Naive B cell (primary cell): ENCODE results near the gene FZD2. TPM values are rescaled to one million over a fixed set of nuclear protein-coding genes. Genes with fewer than 3 reads are reported as not detected.
"Not testable (repeated sequence)": the region's sequence is repeated elsewhere in the genome, so short reads cannot be mapped to it uniquely, and the experiment has no call there.

Experiments used
- ATAC-seq, 2 donors: fragments of 150-1000 bp; cut with Tn5 transposase; 2 replicates each; pipeline ENCODE4 v1.10.0; 2021; ENCODE audit warnings: low read depth in 2 of 2, mild to moderate bottlenecking in 2 of 2, moderate library complexity in 2 of 2
- DNase-seq: peaks from one replicate; pipeline ENCODE4 v3.0.0; 2022
- H3K27ac Mint-ChIP-seq, 6 donors: one replicate each; pipeline ENCODE4 v1.8.0; 2020 to 2022; ENCODE audit warnings: mild to moderate bottlenecking in 6 of 6, mixed read lengths in 6 of 6, moderate library complexity in 5 of 6, inconsistent platforms in 2 of 6
- H3K27me3 Mint-ChIP-seq, 3 donors: one replicate each; pipeline ENCODE4 v1.8.0; 2021 to 2022; ENCODE audit warnings: mixed read lengths in 3 of 3, mild to moderate bottlenecking in 1 of 3
- H3K36me3 Mint-ChIP-seq, 2 donors: one replicate each; pipeline ENCODE4 v1.8.0; 2020 to 2022; ENCODE audit warnings: mixed read lengths in 2 of 2, inconsistent platforms in 1 of 2, mild to moderate bottlenecking in 1 of 2
- H3K4me1 Mint-ChIP-seq, 3 donors: one replicate each; pipeline ENCODE4 v1.8.0; 2020 to 2022; ENCODE audit warnings: mixed read lengths in 3 of 3, inconsistent platforms in 1 of 3, mild to moderate bottlenecking in 1 of 3, moderate library complexity in 1 of 3
- H3K4me3 Mint-ChIP-seq, 8 donors: one replicate each; pipeline ENCODE4 v1.8.0; 2020 to 2022; ENCODE audit warnings: mild to moderate bottlenecking in 8 of 8, mixed read lengths in 8 of 8, moderate library complexity in 8 of 8, inconsistent platforms in 2 of 8
- H3K9me3 Mint-ChIP-seq, 7 donors: one replicate each; pipeline ENCODE4 v1.8.0; 2020 to 2022; ENCODE audit warnings: mixed read lengths in 7 of 7, mild to moderate bottlenecking in 5 of 7, inconsistent platforms in 2 of 7, moderate library complexity in 1 of 7
- polyA plus RNA-seq, 6 donors: library from polyadenylated mRNA; unstranded; fragments of 300-500 nt; fragmentation: Illumina TruSeq; gene quantifications; one replicate each; pipeline ENCODE4 v1.2.3, GENCODE V29; 2021; ENCODE audit warnings: low read depth in 6 of 6

The FZD2 gene
- polyA plus RNA-seq: under 1 TPM; 0.21 to 0.52 (median 0.41) TPM

DNA sequence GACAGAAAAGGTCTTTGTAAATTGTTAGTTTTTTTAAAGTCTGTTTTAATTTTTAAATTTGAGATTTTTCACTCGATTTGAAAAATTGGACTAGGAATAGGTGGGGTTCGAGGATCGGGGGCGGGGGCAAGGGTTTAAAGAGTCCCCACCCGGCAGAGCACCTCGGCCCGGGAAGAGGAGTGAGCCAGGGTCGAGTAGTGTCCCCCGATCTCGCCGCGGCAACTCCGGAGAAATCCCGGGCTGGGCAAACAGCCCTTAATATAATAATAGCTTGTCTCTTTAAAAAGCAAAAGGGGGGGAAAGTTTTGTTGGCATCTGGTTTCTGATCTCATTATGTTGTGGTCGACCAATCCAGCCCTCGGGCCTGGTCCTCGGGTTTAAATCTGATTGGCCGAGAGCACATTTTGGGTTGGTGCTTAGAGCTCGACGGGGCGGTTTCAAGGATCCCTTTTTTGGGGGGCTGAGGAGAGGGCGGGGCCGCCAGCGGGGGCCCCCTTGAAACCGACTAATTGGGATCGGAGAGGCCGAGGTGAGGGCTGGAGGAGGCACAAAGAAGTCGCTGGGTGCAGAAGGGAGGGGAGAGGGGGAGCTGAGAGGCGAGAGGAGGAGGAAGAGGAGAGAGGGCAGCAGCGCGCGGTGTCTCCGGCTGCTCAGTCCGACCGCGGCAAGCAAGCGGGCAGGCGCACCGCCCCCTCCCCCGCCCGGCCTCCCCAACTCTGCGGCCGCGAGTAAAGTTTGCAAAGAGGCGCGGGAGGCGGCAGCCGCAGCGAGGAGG lies at the start of gene FZD2:
FZD2 (plus strand) TSS at position 653 of the 775 bp plus-strand sequence. CDS start 205 bp downstream, outside the sequence.
- ATAC-seq (peak; percentile 78 to 83), DNase-seq (peak; percentile 79)
- H3K27me3 Mint-ChIP-seq: peaks cover 46 to 54% (median 47%) of the 10 kb centered on the region in 3 donors
- peak within 1 kb of the TSS; percentile 52 to 98 (median 87) for H3K27ac Mint-ChIP-seq
- H3K9me3 Mint-ChIP-seq: peaks cover 0 to 4% (median 3%) of the 10 kb centered on the region in 7 donors
- H3K36me3 Mint-ChIP-seq: peaks cover 0 to 8% of the 10 kb centered on the region in 2 donors
- H3K4me3 Mint-ChIP-seq: peak within 1 kb of the TSS; percentile 89 to 99 (median 95)
- peaks cover 22 to 34% (median 23%) of the 10 kb centered on the region in 3 donors for H3K4me1 Mint-ChIP-seq

DNA sequence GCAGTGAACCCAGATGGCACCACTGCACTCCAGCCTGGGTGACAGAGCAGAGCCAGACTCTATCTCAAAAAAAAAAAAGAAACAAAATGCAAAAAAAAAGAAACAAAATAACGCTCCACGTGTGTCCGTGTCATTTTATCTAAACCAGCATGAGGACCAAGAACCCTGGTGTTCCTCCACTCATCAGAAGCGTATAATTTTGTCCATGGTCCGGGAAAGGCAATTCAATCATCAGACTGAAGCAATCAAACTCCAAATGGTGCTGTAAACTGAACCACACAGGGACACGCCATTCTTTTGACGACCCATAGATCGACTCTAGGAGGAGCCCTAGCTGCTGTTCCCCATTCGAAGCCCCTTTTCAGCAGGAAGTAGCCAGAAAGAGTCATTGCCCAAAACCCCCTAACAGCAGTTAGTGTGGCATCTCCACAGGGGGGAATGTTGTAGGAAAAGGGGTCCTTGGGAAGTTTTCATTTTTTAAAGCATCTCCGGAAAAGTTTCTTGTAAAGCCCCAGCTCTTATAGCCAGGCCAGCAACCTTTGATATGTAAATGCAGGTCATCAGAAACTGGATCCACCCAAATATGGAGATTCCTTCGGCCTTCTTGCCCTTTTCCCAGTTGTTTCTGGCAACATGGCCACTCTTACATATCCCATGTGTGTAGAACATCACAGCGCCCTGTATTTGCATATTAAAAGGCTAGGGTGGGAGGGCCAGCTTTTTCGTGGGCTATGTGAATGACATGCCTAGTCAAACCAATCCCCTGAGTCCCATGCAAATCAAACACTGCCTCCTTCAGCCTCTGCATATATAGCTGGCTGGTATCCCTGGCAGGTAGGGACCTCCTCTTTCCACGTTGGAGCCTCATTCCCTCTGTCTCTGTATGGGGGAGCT lies 45.8 kb upstream of the FZD2 start:
- not testable (repeated sequence) for ATAC-seq, DNase-seq, H3K9me3 Mint-ChIP-seq, H3K4me1 Mint-ChIP-seq, H3K36me3 Mint-ChIP-seq
- Mint-ChIP-seq H3K4me3 (peak overlapping the region in 2 of 8 donors; percentile 22 to 55), H3K27me3 (peaks cover 12 to 39% (median 32%) of the 10 kb centered on the region in 3 donors), H3K27ac (peak overlapping the region in 2 of 6 donors; percentile 69 to 76)

DNA sequence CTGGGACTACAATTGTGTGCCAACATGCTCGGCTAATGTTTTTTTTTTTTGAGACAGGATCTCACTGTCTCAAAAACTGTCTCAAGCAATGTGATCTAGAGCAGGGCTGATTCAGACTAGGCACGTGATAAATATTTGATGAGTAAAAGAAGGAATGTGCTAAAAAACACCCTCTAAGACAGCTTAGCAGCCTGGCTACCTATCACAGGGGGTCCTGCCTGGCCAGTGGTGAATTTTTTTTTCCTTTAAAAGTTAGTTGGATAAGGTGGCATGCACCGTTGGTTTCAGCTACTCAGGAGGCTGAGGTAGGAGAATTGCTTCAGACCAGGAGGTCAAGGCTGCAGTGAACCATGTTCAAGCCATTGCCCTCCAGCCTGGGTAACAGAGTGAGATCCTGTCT lies 39.3 kb upstream of the FZD2 start:
- ATAC-seq (no peak), DNase-seq (no peak)
- Mint-ChIP-seq H3K36me3 (no peaks in the 10 kb centered on the region), H3K4me1 (no peaks in the 10 kb centered on the region), H3K27me3 (peaks cover 15 to 38% (median 23%) of the 10 kb centered on the region in 3 donors), H3K4me3 (no peak overlapping the region), H3K27ac (no peak overlapping the region), H3K9me3 (no peaks in the 10 kb centered on the region)

DNA sequence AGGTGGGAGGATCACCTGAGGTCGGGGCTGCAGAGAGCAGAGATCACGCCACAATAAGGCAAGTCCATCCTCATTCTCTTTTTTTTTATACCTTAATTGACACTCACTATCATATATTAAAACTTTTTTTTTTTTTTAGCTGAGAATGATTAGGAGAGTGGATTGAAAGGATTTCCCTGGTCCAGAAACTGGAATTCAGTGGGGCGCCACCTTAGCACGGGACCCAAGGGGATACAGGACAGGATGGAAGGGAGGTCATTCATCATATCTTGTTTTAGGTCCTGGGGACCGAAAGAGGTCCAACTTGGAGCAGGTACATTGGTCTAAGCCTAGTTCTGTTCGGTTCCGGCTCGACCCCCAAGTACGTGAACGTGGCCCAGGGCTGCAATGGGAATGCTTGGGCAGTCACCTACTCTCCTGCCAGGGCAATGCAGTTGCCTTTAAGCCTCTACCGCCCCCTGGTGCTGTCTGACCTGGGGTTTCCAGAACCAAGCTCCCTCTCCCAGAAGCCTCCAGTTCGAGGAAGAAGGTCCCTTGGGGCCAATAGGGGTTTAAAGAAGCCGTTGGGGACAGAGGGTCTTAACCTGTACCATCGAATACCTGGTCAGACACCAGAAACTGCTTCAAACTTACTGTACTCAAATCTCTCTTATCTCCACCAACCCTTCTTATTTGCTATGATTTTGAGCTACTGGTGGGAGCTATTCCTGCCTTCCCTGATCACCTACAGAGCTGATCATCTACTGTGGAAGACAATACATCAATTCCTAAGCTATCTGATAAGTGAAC lies 34.2 kb upstream of the FZD2 start:
- no peak overlapping the region for H3K4me3 Mint-ChIP-seq
- DNase-seq (no peak), ATAC-seq (no peak)
- H3K36me3 Mint-ChIP-seq: no peaks in the 10 kb centered on the region
- H3K27ac Mint-ChIP-seq: no peak overlapping the region
- peaks cover 13 to 46% (median 21%) of the 10 kb centered on the region in 3 donors for H3K27me3 Mint-ChIP-seq
- no peaks in the 10 kb centered on the region for H3K4me1 Mint-ChIP-seq
- H3K9me3 Mint-ChIP-seq: peaks cover 0 to 8% (median 0%) of the 10 kb centered on the region in 7 donors

DNA sequence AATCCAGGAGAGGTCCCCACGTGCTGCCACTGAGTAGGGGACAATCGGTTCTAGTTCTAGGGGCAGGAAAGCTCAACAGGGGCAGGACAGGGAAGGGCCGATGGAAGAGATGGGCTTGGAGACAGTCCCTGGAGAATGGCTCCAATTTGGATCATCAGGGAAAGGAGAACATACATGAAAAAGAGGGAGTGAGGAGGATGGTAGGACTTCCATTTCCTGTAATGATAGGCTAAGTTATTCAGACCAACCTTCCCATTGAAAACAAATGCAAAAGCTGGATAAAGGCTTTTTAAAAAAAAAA lies 33.7 kb upstream of the FZD2 start:
- H3K27me3 Mint-ChIP-seq: peaks cover 13 to 46% (median 21%) of the 10 kb centered on the region in 3 donors
- H3K9me3 Mint-ChIP-seq: peaks cover 0 to 8% (median 0%) of the 10 kb centered on the region in 7 donors
- DNase-seq (no peak), ATAC-seq (no peak)
- no peaks in the 10 kb centered on the region for H3K36me3 Mint-ChIP-seq
- no peak overlapping the region for H3K27ac Mint-ChIP-seq
- H3K4me3 Mint-ChIP-seq: no peak overlapping the region
- H3K4me1 Mint-ChIP-seq: no peaks in the 10 kb centered on the region

DNA sequence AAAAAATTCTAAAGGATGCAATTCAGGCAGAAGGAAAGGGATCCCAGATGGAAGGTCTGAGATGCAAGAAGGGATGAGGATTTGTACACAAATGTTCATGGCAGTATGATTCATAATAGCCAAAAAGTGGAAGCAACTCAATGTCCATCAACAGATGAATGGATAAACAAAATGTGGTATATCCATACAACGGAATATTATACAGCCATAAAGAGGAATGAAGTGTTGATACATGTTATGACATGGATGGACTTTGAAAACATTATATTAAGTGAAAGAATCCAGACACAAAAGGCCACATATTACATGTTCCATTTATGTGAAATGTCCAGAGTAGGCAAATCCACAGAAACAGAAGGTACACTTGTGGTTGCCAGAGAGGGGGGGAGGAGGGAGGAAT lies 30.2 kb upstream of the FZD2 start:
- no peak for DNase-seq
- Mint-ChIP-seq H3K36me3 (no peaks in the 10 kb centered on the region), H3K9me3 (peaks cover 0 to 8% (median 0%) of the 10 kb centered on the region in 7 donors), H3K4me1 (no peaks in the 10 kb centered on the region), H3K27me3 (peaks cover 8 to 41% (median 17%) of the 10 kb centered on the region in 3 donors), H3K27ac (no peak overlapping the region), H3K4me3 (no peak overlapping the region)
- no peak for ATAC-seq

DNA sequence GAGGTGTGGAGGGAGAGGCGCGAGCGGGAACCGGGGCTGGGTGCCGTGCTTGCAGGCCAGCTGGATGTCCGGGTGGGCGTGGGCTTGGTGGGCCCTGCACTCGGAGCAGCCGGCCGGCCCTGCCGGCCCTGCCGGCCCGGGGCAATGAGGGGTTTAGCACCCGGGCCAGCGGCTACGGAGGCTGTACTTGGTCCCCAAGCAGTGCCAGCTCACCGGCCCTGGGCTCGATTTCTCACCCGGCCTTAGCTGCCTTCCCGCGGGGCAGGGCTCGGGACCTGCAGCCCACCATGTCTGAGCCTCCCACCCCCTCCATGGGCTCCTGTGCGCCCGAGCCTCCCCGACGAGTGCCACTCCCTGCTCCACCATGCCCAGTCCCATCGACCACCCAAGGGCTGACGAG lies 29.3 kb upstream of the FZD2 start:
- no peak for DNase-seq
- Mint-ChIP-seq H3K4me3 (no peak overlapping the region), H3K9me3 (peaks cover 0 to 8% (median 0%) of the 10 kb centered on the region in 7 donors), H3K27ac (no peak overlapping the region), H3K4me1 (no peaks in the 10 kb centered on the region), H3K36me3 (no peaks in the 10 kb centered on the region), H3K27me3 (peaks cover 8 to 41% (median 19%) of the 10 kb centered on the region in 3 donors)
- ATAC-seq: no peak

DNA sequence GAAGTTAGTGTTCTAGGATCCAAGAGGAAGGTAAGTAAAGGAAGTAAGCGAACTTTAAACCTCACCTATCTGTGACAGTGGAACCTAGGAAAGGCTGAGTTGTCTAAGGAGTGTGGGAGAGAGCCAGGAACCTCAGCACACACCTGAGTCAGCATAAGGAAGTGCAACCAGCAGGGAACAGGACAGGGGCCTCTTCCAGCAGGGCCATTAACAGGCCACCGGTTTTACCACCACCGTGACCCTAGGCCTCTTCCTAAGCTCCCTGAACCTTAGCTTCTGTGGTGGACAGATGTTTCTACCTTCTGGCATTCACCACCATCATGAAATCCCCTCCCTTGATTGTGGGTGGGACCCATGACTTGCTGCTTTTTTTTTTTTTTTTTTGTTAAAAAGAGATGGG lies 27.4 kb upstream of the FZD2 start:
- no peak for DNase-seq
- Mint-ChIP-seq H3K4me3 (no peak overlapping the region), H3K9me3 (peaks cover 0 to 8% (median 0%) of the 10 kb centered on the region in 7 donors), H3K4me1 (peaks cover 8 to 11% (median 9%) of the 10 kb centered on the region in 3 donors), H3K27me3 (peaks cover 8 to 36% (median 18%) of the 10 kb centered on the region in 3 donors), H3K36me3 (no peaks in the 10 kb centered on the region), H3K27ac (no peak overlapping the region)
- no peak for ATAC-seq

DNA sequence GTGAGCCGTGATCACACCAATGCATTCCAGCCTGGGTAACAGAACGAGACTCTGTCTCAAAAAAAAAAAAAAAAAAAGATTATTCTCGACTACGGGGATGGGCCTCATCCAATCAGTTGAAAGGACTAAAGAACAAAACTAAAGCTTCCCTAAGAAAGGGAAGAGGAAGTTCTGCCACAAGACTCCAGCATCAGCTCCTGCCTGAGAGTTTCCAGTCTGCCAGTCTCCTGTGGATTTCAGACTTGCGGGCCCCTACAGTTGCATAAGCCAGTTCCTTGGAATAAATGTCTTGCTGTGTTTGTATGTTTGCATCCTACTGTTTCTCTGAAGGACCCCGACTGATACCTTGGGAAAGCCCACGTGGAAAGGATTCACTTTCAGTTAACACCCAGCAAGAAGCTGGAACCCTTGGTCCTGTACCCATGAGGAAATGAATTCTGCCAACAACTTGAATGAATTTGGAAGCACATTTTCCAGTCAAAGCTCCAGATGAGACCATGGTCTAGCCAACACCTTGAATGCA lies 26.3 kb upstream of the FZD2 start:
- no peak for DNase-seq

DNA sequence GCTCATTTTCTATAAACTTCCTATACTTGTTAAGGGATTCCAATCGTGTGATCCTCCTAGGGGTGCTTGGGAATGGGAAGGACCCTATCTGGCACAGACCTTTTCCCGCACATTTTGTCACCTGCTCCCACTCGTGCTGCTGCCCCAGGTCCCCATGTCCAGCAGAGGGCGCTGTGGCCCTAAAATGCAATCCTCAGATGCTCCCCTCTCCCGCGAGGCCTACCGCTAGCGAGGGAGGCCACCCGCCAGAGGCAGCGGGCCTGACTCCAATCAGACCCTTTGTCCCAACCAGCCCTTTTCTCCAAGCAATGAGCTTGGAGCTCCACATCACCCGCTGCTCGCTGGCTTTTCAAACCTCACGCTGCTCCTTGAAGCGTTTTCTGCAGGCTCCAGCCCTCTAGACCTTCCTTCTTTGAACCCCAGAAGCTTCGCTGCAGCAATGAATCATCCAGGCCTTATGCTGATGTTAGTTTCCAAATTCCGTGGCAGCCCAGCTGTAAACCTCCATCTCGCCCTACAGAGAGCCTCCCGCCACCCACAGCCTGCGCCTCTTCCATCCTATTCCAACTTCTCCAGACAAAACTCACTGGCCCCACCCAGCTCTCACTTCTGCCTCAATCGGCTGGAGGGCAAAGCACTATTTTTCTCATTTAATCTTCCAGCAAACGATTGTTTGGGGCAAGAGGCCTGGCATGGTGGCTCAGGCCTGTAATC lies 23.6 kb upstream of the FZD2 start:
- no peaks in the 10 kb centered on the region for H3K36me3 Mint-ChIP-seq
- H3K27ac Mint-ChIP-seq: peak overlapping the region in 4 of 6 donors; percentile 10 to 89 (median 51)
- H3K9me3 Mint-ChIP-seq: peaks cover 0 to 2% (median 0%) of the 10 kb centered on the region in 7 donors
- peaks cover 8 to 11% (median 9%) of the 10 kb centered on the region in 3 donors for H3K4me1 Mint-ChIP-seq
- peak overlapping the region in 1 of 8 donors; percentile 41 for H3K4me3 Mint-ChIP-seq
- DNase-seq (peak; percentile 76), ATAC-seq (peak; percentile 93 to 97)
- H3K27me3 Mint-ChIP-seq: peaks cover 9 to 18% (median 14%) of the 10 kb centered on the region in 3 donors

More for the DNA sequence above, 26.3 kb upstream of the FZD2 start:
- H3K36me3 Mint-ChIP-seq: no peaks in the 10 kb centered on the region
- ATAC-seq: no peak
- no peak overlapping the region for H3K4me3 Mint-ChIP-seq
- H3K27me3 Mint-ChIP-seq: peaks cover under 1 to 29% (median 13%) of the 10 kb centered on the region in 3 donors
- no peak overlapping the region for H3K27ac Mint-ChIP-seq
- peaks cover 0 to 8% (median 0%) of the 10 kb centered on the region in 7 donors for H3K9me3 Mint-ChIP-seq
- peaks cover 8 to 11% (median 9%) of the 10 kb centered on the region in 3 donors for H3K4me1 Mint-ChIP-seq

DNA sequence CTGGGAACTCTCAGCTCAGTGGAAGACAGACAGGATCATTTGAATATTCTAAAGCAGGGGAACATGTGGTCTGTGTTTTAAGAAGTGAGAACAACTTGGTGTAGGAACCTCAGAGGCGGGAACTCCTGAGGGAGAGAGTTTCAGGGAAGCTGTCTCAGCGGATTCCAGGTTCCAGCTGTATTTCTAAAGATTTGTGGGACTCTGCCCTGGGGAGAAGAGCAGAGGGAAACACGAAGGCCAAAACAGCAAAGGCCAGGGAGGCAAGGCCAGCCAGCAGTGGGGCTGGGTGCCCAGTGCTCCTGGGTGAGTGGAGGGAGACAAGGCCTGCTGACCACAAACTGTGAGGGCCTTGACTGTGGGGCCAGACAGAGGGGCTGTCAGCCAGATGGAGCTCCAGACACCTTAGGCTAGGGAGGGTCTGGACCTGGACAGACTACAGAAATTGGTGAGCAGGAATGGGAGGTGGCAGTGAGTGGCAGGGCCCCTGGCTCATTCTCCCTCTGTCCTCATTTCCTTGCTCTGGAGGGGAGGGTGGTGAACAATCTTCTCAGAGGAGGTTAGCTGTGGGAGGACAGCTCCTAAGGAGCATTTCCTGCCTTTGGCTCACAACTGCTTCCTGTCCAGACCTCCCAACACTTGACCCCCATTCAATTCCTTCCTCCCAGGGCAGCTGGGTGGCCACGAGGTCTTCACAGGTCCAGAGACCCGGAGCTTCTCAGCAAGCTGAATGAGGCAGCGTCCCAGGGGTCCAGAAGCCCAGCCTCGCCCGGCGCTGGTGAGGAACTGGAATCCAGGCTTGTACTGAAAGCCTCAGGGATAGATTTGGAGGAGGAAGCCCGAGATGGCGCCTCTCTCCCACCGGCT lies 21.0 kb upstream of the FZD2 start:
- no peak for ATAC-seq
- H3K27me3 Mint-ChIP-seq: peaks cover 18 to 28% (median 26%) of the 10 kb centered on the region in 3 donors
- peak overlapping the region in 1 of 6 donors; percentile 73 for H3K27ac Mint-ChIP-seq

More for the DNA sequence above, 21.0 kb upstream of the FZD2 start:
- Mint-ChIP-seq H3K4me3 (peak overlapping the region in 1 of 8 donors; percentile 42), H3K36me3 (no peaks in the 10 kb centered on the region), H3K4me1 (peaks cover 8 to 11% (median 9%) of the 10 kb centered on the region in 3 donors), H3K9me3 (peaks cover 0 to 2% (median 0%) of the 10 kb centered on the region in 7 donors)
- no peak for DNase-seq
